IMR-90 (cell line): ENCODE results near the gene PSMD1. TPM values are rescaled to one million over a fixed set of nuclear protein-coding genes. Genes with fewer than 3 reads are reported as not detected.
A peak's percentile ranks its signal among the peaks of the same experiment; 100 is the strongest.

Experiments
- ATAC-seq: fragments of 200-7000 bp; cut with Tn5 transposase; 2 replicates; pipeline ENCODE4 v1.9.1; 2020; ENCODE audit warnings: low read depth, mild to moderate bottlenecking, moderate library complexity
- BruUV-seq: library from RNA; stranded (reverse); fragments of 400-500 nt; replicated peaks from 2 replicates; lab custom pipeline; 2021; lab: Mats Ljungman, UMichigan
- CTCF ChIA-PET: fragments of 300-600 bp; formaldehyde crosslinking; extraction: SDS; loops from one replicate; lab custom pipeline; 2021; ENCODE audit warnings: antibody characterized with exemption; lab: Yijun Ruan, JAX
- POLR2A ChIA-PET: fragments of 300-600 bp; sonication (Branson Sonifier 250); formaldehyde crosslinking; loops from one replicate; lab custom pipeline; 2022; ENCODE audit warnings: antibody characterized with exemption; ENCODE audit not compliant: unreplicated experiment; lab: Charles Lee
- DNase-seq: peaks from one replicate; pipeline ENCODE4 v3.0.0; 2013
- H2AFZ ChIP-seq: replicated peaks from 2 replicates; pipeline ENCODE3; 2013; ENCODE audit warnings: low read length, mild to moderate bottlenecking; ENCODE audit not compliant: poor library complexity
- H2AK5ac ChIP-seq: 2 replicates; pipeline ENCODE4 v1.6.1; 2013; ENCODE audit warnings: low read depth, low read length, inconsistent platforms
- H2AK9ac ChIP-seq: replicated peaks from 2 replicates; pipeline ENCODE3; 2013; ENCODE audit warnings: mild to moderate bottlenecking, low read depth, low read length, moderate library complexity; ENCODE audit not compliant: poor library complexity
- H2BK120ac ChIP-seq: 2 replicates; pipeline ENCODE4 v1.6.1; 2013; ENCODE audit warnings: low read depth, low read length, inconsistent platforms
- H2BK15ac ChIP-seq: 3 replicates; pipeline ENCODE4 v1.6.1; 2013; ENCODE audit warnings: low read depth, low read length, inconsistent platforms
- H2BK20ac ChIP-seq: 2 replicates; pipeline ENCODE4 v1.6.1; 2013; ENCODE audit warnings: low read depth, mild to moderate bottlenecking, inconsistent platforms, low read length, moderate library complexity
- H2BK5ac ChIP-seq: 2 replicates; pipeline ENCODE4 v1.6.1; 2013; ENCODE audit warnings: mild to moderate bottlenecking, low read depth, low read length, inconsistent platforms; ENCODE audit not compliant: poor library complexity, severe bottlenecking
- H3K14ac ChIP-seq: replicated peaks from 2 replicates; pipeline ENCODE4 v1.6.1; 2013; ENCODE audit warnings: low read depth, low read length, inconsistent platforms
- H3K18ac ChIP-seq: 2 replicates; pipeline ENCODE4 v1.6.1; 2013; ENCODE audit warnings: low read depth, low read length, control low read depth
- H3K23ac ChIP-seq: 2 replicates; pipeline ENCODE4 v1.6.1; 2013; ENCODE audit warnings: low read depth, low read length, inconsistent platforms
- H3K27ac ChIP-seq: 2 replicates; pipeline ENCODE4 v1.5.1; 2013; ENCODE audit warnings: mild to moderate bottlenecking, control low read depth, low read length; ENCODE audit not compliant: insufficient read depth
- H3K27me3 ChIP-seq: 2 replicates; pipeline ENCODE4 v1.6.1; 2013; ENCODE audit warnings: low read length; ENCODE audit not compliant: control insufficient read depth, insufficient read depth
- H3K36me3 ChIP-seq: 2 replicates; pipeline ENCODE4 v1.6.1; 2013; ENCODE audit warnings: low read length, mixed read lengths; ENCODE audit not compliant: control insufficient read depth, insufficient read depth
- H3K4ac ChIP-seq: 2 replicates; pipeline ENCODE4 v1.6.1; 2013; ENCODE audit warnings: low read depth, low read length, inconsistent platforms
- H3K4me1 ChIP-seq: 2 replicates; pipeline ENCODE4 v1.6.1; 2013; ENCODE audit warnings: low read length, mixed read lengths; ENCODE audit not compliant: control insufficient read depth, insufficient read depth
- H3K4me2 ChIP-seq: 2 replicates; pipeline ENCODE4 v1.6.1; 2013; ENCODE audit warnings: low read depth, mild to moderate bottlenecking, control low read depth, low read length, moderate library complexity
- H3K4me3 ChIP-seq: 2 replicates; pipeline ENCODE4 v1.5.1; 2013; ENCODE audit warnings: low read depth, mild to moderate bottlenecking, control low read depth, low read length, moderate library complexity; ENCODE audit not compliant: insufficient read depth
- H3K56ac ChIP-seq: 2 replicates; pipeline ENCODE4 v1.6.1; 2013; ENCODE audit warnings: low read length, inconsistent platforms; ENCODE audit not compliant: insufficient read depth; ENCODE audit errors: extremely low read depth
- H3K79me1 ChIP-seq, 2 experiments: 2 replicates each; pipeline ENCODE4 v1.6.1; 2013; ENCODE audit warnings: low read length in 2 of 2, inconsistent platforms in 1 of 2, low read depth in 1 of 2
- H3K9ac ChIP-seq: 2 replicates; pipeline ENCODE4 v1.6.1; 2013; ENCODE audit warnings: low read depth, low read length, control low read depth
- H3K9me1 ChIP-seq: 2 replicates; pipeline ENCODE4 v1.6.1; 2013; ENCODE audit warnings: low read length, inconsistent platforms; ENCODE audit not compliant: insufficient read depth
- H3K9me3 ChIP-seq: 2 replicates; pipeline ENCODE4 v1.6.1; 2013; ENCODE audit warnings: low read length; ENCODE audit not compliant: control insufficient read depth, insufficient read depth
- H4K20me1 ChIP-seq: 2 replicates; pipeline ENCODE4 v1.6.1; 2013; ENCODE audit warnings: low read length, inconsistent platforms; ENCODE audit not compliant: insufficient read depth
- H4K5ac ChIP-seq: 2 replicates; pipeline ENCODE4 v1.6.1; 2013; ENCODE audit warnings: mild to moderate bottlenecking, low read depth, low read length, control low read depth
- H4K8ac ChIP-seq, 2 experiments: 2 replicates each; pipeline ENCODE4 v1.6.1; 2013; ENCODE audit warnings: low read depth in 2 of 2, low read length in 2 of 2, control low read depth in 1 of 2, inconsistent platforms in 1 of 2
- H4K91ac ChIP-seq: 2 replicates; pipeline ENCODE4 v1.6.1; 2013; ENCODE audit warnings: low read depth, low read length, inconsistent platforms; ENCODE audit not compliant: insufficient read depth
- CHD1 ChIP-seq: IDR thresholded peaks from 2 replicates; pipeline ENCODE4 v1.6.1; 2012; ENCODE audit warnings: low read depth, low read length, improper control_type of control experiment
- CTCF ChIP-seq: conservative IDR thresholded peaks from 2 replicates; pipeline ENCODE4 v1.5.1; 2012; ENCODE audit warnings: mild to moderate bottlenecking, low read depth, low read length, improper control_type of control experiment
- ELK1 ChIP-seq: fragments of 150-350 bp; IDR thresholded peaks from 2 replicates; pipeline ENCODE4 v1.6.1; 2016; ENCODE audit warnings: low read depth, mild to moderate bottlenecking, low read length, moderate library complexity, borderline replicate concordance
- MAFK ChIP-seq: IDR thresholded peaks from 2 replicates; pipeline ENCODE4 v1.6.1; 2012; ENCODE audit warnings: low read depth, low read length, improper control_type of control experiment
- MAZ ChIP-seq: IDR thresholded peaks from 2 replicates; pipeline ENCODE4 v1.6.1; 2012; ENCODE audit warnings: low read depth, mild to moderate bottlenecking, low read length, improper control_type of control experiment, moderate library complexity, borderline replicate concordance
- NFE2L2 ChIP-seq: fragments of 150-350 bp; IDR thresholded peaks from 2 replicates; pipeline ENCODE4 v1.6.1; 2016; ENCODE audit warnings: low read depth, mild to moderate bottlenecking, low read length
- POLR2A ChIP-seq: IDR thresholded peaks from 2 replicates; pipeline ENCODE4 v1.6.1; 2012; ENCODE audit warnings: mild to moderate bottlenecking, low read depth, low read length
- RCOR1 ChIP-seq: IDR thresholded peaks from 2 replicates; pipeline ENCODE4 v1.6.1; 2012; ENCODE audit warnings: mild to moderate bottlenecking, low read length, improper control_type of control experiment; ENCODE audit not compliant: insufficient replicate concordance
- USF2 ChIP-seq: fragments of 150-350 bp; IDR thresholded peaks from 2 replicates; pipeline ENCODE4 v1.6.1; 2017; ENCODE audit warnings: mild to moderate bottlenecking, antibody characterized with exemption, low read length, low read depth
- WGBS, 2 experiments: methylation state at CpG; one replicate each; pipeline versions ENCODE4 v1.1.5 to v1.1.7; 2013; ENCODE audit warnings: missing lambda C conversion rate in 2 of 2; ENCODE audit not compliant: insufficient read length in 1 of 2; ENCODE audit errors: extremely low coverage in 2 of 2; 5-methylcytosine and 5-hydroxymethylcytosine counted together
- dilution Hi-C: fragments of 300-500 bp; cut with HindIII; formaldehyde crosslinking; loops from one replicate; pipeline ENCODE4 v1.14.3; 2018; ENCODE audit warnings: low sequenced_read_pairs; ENCODE audit not compliant: unreplicated experiment
- in situ Hi-C: fragments of 300-500 bp; cut with MboI; formaldehyde crosslinking; loops from 3 replicates; pipeline ENCODE4 v1.14.3; 2019; ENCODE audit warnings: low sequenced_read_pairs, inconsistent platforms, mixed read lengths
- intact Hi-C: fragments of 100-400 bp; cut with micrococcal nuclease; formaldehyde crosslinking; loops from 2 replicates; pipeline ENCODE4 v1.10.0; 2022
- polyA plus RNA-seq, 3 experiments: library from polyadenylated mRNA; depleted of rRNA; stranded (reverse); fragments of >200 nt; gene quantifications; 2 replicates each; pipeline ENCODE4 v1.2.3, GENCODE V29; 2012; ENCODE audit warnings: low replicate concordance in 1 of 3
- total RNA-seq: library from RNA; depleted of rRNA; stranded (reverse); fragments of >200 nt; gene quantifications from 2 replicates; pipeline ENCODE4 v1.2.3, GENCODE V29; 2012

PSMD1 gene
- total and polyA plus RNA-seq, 2 of the 4 experiments (the other 2 are of a cell fraction) = 89.8 to 181 TPM

GRCh38 chr2:231058761-231059550 lies 2.3 kb downstream of the PSMD1 start (continued):
- no peak for TF ChIP-seq CTCF

- no TSS peak for BruUV-seq
- WGBS, 2 experiments = no CpG with 5 or more reads among the region's 2 CpGs
- POLR2A ChIA-PET = no interaction called here
Observed at GRCh38 chr2:231059756-231060155, 3.1 kb downstream of the PSMD1 start.

More at GRCh38 chr2:231059756-231060155, 3.1 kb downstream of the PSMD1 start:
- Histone ChIP-seq H3K9me3 (no peaks in the 10 kb centered on the region), H4K8ac (no peak overlapping the region), H3K23ac (no peak overlapping the region), H4K91ac (no peak overlapping the region), H3K18ac (no peak overlapping the region), H3K14ac (no peak overlapping the region), H3K36me3 (peaks cover 13% of the 10 kb centered on the region), H4K5ac (no peak overlapping the region), H2BK15ac (no peak overlapping the region), H3K56ac (no peak overlapping the region), H2AK5ac (no peak overlapping the region), H3K4me2 (no peak overlapping the region), H2AFZ (no peak overlapping the region), H3K9ac (no peak overlapping the region), H3K4me1 (0 out of 2 replicates have a peak, but pooled peaks cover 2% of the 10 kb centered on the region), H3K79me1 (peaks cover 15 to 30% of the 10 kb centered on the region in 2 experiments; a peak in 3 of 4 replicates), H3K27ac (no peak overlapping the region), H3K27me3 (no peaks in the 10 kb centered on the region), H2AK9ac (no peak overlapping the region), H3K9me1 (peaks cover 3% of the 10 kb centered on the region; the same call in 1 of the 2 replicates), H2BK120ac (no peak overlapping the region), H4K20me1 (peaks cover 20% of the 10 kb centered on the region; the same call in 1 of the 2 replicates), H3K4me3 (no peak overlapping the region), H2BK5ac (no peak overlapping the region), H3K4ac (no peak overlapping the region), H2BK20ac (no peak overlapping the region)
- dilution Hi-C loops (no loop called here), in situ Hi-C loops (no loop called here), intact Hi-C loops (no loop called here)
- TF ChIP-seq NFE2L2 (no peak), CHD1 (no peak), ELK1 (no peak), MAZ (no peak), POLR2A (no peak), MAFK (no peak), USF2 (no peak), RCOR1 (no peak)
- ATAC-seq = no peak
- DNase-seq = peak; percentile 38
- CTCF ChIA-PET = no interaction called here
